Measurements from ENCODE around the gene HDDC3.

- TF ChIP-seq CTCF (conservative IDR thresholded peaks at IDR 0.05; ENCODE audit: low read length) = peak; percentile 35; the same call in 1 of the 2 replicates
- no peak for TF ChIP-seq EZH2phosphoT487 (IDR thresholded peaks at IDR 0.05; ENCODE audit: borderline replicate concordance, low read depth, low read length)
These were observed 2.8 kb upstream of the HDDC3 start, which contains the start of gene UNC45A for GRCh38 chr15:90934949-90935751.
